HG03108 (cell line): ENCODE measurements around the gene SCNN1A.

Source experiments
- ATAC-seq: cut with Tn5 transposase; IDR thresholded peaks from one replicate; pipeline ENCODE4 v1.9.1; 2021; ENCODE audit warnings: moderate library complexity; ENCODE audit not compliant: unreplicated experiment

Gene SCNN1A

DNA sequence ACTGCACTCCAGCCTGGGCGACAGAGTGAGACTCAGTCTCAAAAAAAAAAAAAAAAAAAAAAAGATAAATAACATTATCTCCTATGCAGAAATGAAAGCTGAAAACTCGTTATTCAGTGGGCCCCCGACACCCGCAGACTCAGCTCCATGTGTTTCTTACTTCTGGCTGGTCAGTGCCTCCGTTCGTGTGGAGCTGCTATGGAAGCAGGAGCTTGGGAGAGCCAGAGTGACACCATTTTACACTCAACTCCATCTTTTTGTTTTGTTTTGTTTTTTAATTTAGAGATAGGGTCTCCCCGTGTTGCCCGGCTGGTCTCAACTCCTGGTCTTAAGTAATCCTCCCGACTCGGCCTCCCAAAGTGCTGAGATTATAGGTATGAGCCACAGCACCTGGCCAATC, 78.2 kb downstream of the SCNN1A start:
- ATAC-seq: no peak
